ENCODE data around the gene KLHL36. TPM values are rescaled to one million over a fixed set of nuclear protein-coding genes. Genes with fewer than 3 reads are reported as not detected.
"Not testable (repeated sequence)": the region's sequence is repeated elsewhere in the genome, so short reads cannot be mapped to it uniquely, and the experiment has no call there.

KLHL36 gene
- total RNA-seq, 2 donors from 2014 or later: 36.2 to 44.1 TPM

DNA sequence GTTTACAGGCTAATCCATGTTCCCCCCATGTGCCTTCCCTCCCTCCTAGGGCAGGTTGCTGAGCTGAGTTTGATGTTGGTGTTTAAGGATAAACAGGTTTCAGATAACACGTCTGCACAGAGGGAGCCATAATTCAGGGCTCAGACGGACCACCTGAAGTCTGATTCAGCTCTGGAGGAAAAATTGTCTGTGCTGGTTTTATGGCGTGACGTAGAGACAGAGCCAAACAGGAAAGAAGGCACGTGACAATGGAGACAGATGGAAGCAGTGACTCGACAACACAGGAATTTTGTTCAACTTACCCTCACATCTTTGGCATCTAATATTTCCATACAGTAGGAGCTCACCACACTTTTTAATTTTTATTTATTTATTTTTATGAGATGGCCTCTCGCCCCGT, 40.8 kb downstream of the KLHL36 start:
- no peak for TF ChIP-seq CTCF (IDR thresholded peaks at IDR 0.05)
- Histone ChIP-seq H3K4me1 (no peaks in the 10 kb centered on the region), H3K36me3 (no peaks in the 10 kb centered on the region), H3K27me3 (no peaks in the 10 kb centered on the region), H3K4me3 (no peak overlapping the region), H3K27ac (no peak overlapping the region), H3K9me3 (no peaks in the 10 kb centered on the region)
- DNase-seq (ENCODE audit: low spot score): no peak

DNA sequence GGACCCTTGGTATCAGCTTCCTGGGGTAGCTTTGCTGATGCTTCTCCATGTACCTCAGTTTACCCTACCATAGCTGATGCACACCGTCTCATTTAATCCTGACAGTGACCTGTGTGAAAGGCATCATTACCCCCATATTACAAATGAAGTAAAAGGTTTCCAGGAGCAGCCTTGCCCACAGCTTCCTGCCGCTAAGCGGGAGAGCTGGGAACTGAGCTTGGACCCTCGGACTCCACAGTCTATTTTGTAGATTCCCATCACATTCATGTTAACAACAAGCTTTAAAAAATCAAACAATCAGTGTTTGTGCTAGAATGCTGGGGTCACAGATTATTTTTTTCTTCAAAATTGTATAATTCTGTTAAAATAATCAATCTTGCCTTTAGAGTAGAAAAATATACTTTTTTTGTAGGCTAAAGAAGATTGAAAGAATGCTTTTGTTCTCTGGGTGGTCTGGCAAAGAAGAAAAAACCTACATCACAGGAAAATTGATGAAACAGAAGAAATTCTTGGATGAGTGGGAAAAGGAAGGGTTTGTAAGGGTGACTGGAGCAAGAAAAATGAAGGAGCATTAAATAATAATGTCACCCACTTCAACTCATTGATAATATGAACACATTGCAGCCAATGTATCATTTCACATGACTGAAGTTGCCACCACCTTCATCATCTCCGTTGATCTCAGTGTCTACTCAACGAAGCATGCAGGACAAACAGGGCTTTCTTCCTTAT, 41.9 kb downstream of the KLHL36 start:
- no peaks in the 10 kb centered on the region for H3K9me3 ChIP-seq
- no peak for DNase-seq (ENCODE audit: low spot score)

DNA sequence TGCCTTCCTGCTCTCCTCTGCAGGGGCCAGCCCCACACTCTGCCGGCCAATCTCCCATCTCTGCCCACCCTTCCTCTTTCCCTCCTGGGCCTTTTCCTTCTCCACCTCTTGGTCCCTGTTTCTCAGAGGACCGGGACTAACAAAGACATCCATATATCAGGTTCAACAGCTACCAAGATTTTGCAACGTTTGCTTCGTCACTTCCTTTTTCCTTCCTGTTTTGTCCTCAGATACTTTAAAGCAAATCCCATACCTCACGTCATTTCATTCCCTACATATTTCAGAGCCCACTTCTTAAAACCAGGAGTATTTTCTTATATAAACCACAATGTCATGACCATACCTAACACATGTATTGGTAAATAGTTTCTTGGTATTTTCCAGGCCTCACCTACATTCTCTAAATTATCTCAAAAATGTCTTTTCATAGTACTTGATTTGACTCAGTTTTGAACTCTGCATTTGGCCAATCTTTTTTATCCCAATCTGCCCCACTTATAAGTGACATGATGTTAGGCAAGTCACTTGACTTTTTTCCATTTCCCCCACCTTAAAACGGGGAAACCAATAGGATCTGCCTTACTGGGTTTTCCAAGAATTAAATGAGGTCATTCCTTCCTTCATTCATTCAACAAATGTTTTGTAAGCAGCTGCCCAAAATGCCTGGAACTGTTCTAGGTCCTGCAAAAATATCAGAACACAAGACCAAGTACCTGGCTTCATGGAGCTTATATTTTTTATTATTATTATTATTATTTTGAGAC, 44.3 kb downstream of the KLHL36 start:
- TF ChIP-seq CTCF (IDR thresholded peaks at IDR 0.05): no peak
- DNase-seq (ENCODE audit: low spot score): no peak
- Histone ChIP-seq H3K36me3 (no peaks in the 10 kb centered on the region), H3K27ac (no peak overlapping the region), H3K4me3 (no peak overlapping the region), H3K4me1 (no peaks in the 10 kb centered on the region), H3K27me3 (no peaks in the 10 kb centered on the region), H3K9me3 (no peaks in the 10 kb centered on the region)

More for the DNA sequence above, 41.9 kb downstream of the KLHL36 start:
- Histone ChIP-seq H3K36me3 (no peaks in the 10 kb centered on the region), H3K4me3 (no peak overlapping the region), H3K27me3 (no peaks in the 10 kb centered on the region), H3K27ac (no peak overlapping the region), H3K4me1 (no peaks in the 10 kb centered on the region)
- no peak for TF ChIP-seq CTCF (IDR thresholded peaks at IDR 0.05)

DNA sequence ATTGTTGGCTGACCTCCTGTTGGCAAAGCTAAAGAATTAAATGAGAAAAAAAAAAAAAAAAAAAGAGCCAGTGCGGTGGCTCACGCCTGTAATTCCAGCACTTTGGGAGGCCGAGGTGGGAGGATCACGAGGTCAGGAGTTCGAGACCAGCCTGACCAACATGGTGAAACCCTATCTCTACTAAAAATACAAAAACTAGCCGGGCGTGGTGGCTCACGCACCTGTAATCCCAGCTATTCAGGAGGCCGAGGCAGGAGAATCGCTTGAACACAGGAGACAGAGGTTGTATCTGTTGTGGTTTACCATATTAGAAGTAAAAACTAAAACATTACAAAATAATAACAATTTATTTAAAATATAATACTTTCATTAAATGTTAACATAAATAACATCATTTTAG, 45.6 kb downstream of the KLHL36 start:
- not testable (repeated sequence) for H3K4me1 ChIP-seq; H3K27me3 ChIP-seq; H3K36me3 ChIP-seq; DNase-seq (ENCODE audit: low spot score); H3K4me3 ChIP-seq; H3K27ac ChIP-seq; H3K9me3 ChIP-seq

- DNase-seq (ENCODE audit: low spot score): no peak
- no peak for TF ChIP-seq CTCF (IDR thresholded peaks at IDR 0.05)
- no peak overlapping the region for H3K4me3 ChIP-seq
- no peaks in the 10 kb centered on the region for H3K9me3 ChIP-seq
- no peaks in the 10 kb centered on the region for H3K27me3 ChIP-seq
- H3K36me3 ChIP-seq: no peaks in the 10 kb centered on the region
- peaks cover 0 to 7% of the 10 kb centered on the region in 2 donors for H3K4me1 ChIP-seq
- no peak overlapping the region for H3K27ac ChIP-seq
Measured at GRCh38 chr16:84694980-84695379, 46.7 kb downstream of the KLHL36 start.

- DNase-seq (ENCODE audit: low spot score): no peak
- no peaks in the 10 kb centered on the region for H3K27me3 ChIP-seq
Measured at GRCh38 chr16:84699147-84699711, 50.9 kb downstream of the KLHL36 start.

More at GRCh38 chr16:84699147-84699711, 50.9 kb downstream of the KLHL36 start:
- peaks cover 0 to 20% of the 10 kb centered on the region in 2 donors for H3K4me1 ChIP-seq
- no peak for TF ChIP-seq CTCF (IDR thresholded peaks at IDR 0.05)
- no peaks in the 10 kb centered on the region for H3K36me3 ChIP-seq
- peak overlapping the region; percentile 86 to 91 for H3K27ac ChIP-seq
- no peaks in the 10 kb centered on the region for H3K9me3 ChIP-seq
- peak overlapping the region; percentile 99 for H3K4me3 ChIP-seq

Data from right atrium auricular region (tissue), 2 donors.